GM13977 (cell line): ENCODE measurements around the gene CACNA1H.

Experiments used
- DNase-seq: peaks from one replicate; pipeline ENCODE4 v3.0.0; 2012; ENCODE audit warnings: low spot score
- in situ Hi-C: fragments of 300-500 bp; cut with MboI; formaldehyde crosslinking; loops from one replicate; pipeline ENCODE4 v1.12.0; 2022; ENCODE audit warnings: low sequenced_read_pairs, low pct_unique_long_range_greater_than_20kb, mixed read lengths, inconsistent platforms; ENCODE audit not compliant: unreplicated experiment
- TF ChIP-seq, protein P1 (sequence below): IDR thresholded peaks from 2 replicates; pipeline ENCODE4 v1.5.1; 2012; ENCODE audit warnings: mild to moderate bottlenecking, control low read depth; ENCODE audit not compliant: insufficient read depth; ENCODE audit errors: extremely low read depth, missing control alignments

CACNA1H gene

DNA sequence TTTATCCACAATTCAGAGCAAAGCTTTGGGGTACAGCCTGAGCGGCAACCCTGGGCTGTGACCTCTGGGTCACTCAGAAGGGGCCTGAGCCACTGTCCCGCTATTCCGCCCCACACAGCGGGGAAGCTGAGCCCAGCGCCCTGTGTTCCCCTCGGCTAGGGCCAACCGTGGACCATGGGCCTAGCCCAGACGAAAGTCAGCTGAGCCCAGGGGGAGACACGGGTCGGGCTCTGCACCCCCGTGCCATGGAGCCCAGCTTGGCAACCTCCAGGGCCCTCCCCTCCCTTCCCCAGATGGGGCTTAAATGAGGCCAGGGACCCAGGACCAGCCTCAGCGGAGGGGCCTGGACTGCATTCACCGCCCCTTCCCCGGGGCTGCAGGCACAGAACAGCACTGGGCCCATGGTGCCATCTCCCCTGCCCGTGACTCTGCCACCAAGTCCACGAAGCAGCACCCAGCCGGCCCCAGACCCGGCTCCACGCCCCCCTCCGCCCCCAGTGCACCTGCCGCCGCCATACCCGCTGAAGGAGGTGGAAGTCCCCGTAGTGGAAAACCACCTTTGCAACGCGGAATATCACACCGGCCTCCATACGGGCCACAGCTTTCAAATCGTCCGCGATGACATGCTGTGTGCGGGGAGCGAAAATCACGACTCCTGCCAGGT is 104.8 kb downstream of the CACNA1H start:
- DNase-seq: no peak
- TF ChIP-seq, protein P1, sequence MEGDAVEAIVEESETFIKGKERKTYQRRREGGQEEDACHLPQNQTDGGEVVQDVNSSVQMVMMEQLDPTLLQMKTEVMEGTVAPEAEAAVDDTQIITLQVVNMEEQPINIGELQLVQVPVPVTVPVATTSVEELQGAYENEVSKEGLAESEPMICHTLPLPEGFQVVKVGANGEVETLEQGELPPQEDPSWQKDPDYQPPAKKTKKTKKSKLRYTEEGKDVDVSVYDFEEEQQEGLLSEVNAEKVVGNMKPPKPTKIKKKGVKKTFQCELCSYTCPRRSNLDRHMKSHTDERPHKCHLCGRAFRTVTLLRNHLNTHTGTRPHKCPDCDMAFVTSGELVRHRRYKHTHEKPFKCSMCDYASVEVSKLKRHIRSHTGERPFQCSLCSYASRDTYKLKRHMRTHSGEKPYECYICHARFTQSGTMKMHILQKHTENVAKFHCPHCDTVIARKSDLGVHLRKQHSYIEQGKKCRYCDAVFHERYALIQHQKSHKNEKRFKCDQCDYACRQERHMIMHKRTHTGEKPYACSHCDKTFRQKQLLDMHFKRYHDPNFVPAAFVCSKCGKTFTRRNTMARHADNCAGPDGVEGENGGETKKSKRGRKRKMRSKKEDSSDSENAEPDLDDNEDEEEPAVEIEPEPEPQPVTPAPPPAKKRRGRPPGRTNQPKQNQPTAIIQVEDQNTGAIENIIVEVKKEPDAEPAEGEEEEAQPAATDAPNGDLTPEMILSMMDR: no peak
- in situ Hi-C loops: no loop called here

DNA sequence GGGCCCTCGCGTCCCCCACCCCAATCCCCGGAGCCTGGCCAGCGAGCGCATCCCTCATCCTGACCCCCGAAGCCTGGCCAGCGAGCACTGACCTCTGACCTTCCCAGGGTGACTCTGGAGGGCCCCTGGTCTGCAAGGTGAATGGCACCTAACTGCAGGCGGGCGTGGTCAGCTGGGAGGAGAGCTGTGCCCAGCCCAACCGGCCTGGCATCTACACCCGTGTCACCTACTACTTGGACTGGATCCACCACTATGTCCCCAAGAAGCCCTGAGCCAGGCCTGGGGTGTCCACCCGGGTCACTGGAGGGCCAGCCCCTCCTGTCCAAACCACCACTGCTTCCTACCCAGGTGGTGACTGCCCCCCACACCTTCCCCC is 105.3 kb downstream of the CACNA1H start:
- in situ Hi-C loops: no loop called here
- TF ChIP-seq, protein P1: no peak
- no peak for DNase-seq

DNA sequence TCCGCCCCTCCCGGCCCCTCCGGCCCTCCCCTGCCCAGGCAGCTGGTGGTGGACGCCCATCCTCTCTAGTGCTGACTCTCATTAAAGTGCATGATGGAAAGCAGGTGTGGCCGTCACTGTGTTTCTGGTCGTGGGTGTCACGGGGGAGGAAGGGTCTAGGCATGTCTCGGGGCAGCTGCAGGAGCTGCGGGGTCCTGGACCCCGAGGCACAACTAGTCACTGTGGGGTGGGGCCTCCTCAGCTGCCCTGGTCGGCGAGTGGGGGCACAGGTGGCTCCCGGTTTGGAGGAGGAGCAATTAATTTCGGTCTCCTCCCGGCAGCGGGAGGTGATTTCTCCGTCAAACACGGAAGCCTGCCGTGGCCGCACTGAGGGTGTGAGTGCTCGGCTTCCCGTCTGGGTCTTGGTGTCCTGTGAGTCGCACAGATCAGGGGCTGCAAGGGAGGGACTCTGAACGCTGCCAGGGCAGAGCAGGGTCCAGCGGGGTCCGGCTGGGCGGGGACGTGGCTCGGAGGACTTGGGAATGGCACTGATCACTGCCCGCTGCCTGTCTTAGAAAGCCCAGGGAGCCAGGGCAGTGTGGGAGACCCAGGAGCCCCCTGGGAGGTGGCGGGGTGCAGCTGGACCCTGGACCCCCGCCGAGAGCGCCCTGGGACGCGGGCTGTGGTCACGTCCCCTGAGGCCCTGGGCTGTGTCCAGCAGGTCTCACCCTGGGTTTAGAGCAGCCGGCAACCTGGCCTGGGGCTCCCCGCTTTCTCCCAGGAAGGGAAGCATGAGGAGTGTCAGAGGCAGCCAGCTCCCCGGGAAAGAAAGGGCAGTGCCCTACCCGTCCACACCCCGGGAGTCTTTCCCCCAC is 106.2 kb downstream of the CACNA1H start:
- DNase-seq: no peak
- in situ Hi-C loops: no loop called here

GRCh38 chr16:1259760-1260068 is 106.8 kb downstream of the CACNA1H start:
- DNase-seq: no peak
- TF ChIP-seq, protein P1: no peak
- in situ Hi-C loops: no loop called here

More for the DNA sequence above, 106.2 kb downstream of the CACNA1H start:
- TF ChIP-seq, protein P1: no peak

DNA sequence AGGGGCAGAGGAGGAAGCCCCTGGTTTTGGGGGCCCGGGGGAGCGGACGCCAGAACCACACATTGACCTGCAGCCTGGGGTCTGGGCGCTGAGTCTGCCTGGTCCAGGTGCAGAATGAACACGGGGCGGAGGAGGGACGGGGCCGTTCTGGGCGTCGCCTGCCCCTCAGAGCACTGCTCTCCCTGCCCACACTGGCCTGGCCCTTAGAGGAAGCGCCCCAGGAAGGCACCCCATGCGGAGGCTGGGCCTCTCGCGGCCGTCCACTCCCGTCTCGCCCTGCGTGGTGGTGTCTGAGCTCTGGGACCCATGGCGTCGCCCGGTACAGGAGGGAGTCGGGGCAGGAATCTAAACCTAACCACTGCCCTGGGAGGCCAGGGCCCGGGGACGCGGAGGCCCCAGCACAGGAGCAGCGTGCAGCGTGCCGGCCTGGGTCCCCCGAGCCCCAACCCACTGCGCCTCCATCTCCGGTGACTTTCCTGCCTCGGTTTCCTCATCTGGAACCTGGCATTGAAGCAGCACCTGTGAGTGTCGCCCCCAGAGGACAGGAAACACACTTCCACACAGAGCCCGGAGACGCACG is 107.3 kb downstream of the CACNA1H start:
- in situ Hi-C loops: no loop called here
- no peak for DNase-seq
- TF ChIP-seq, protein P1: no peak

GRCh38 chr16:1261131-1261892 is 108.4 kb downstream of the CACNA1H start:
- TF ChIP-seq, protein P1: no peak
- DNase-seq: no peak
- in situ Hi-C loops: no loop called here
